HT-29 (cell line): ENCODE measurements around the gene ZP3. TPM values are rescaled to one million over a fixed set of nuclear protein-coding genes. Genes with fewer than 3 reads are reported as not detected.
"Not testable (repeated sequence)": the region's sequence is repeated elsewhere in the genome, so short reads cannot be mapped to it uniquely, and the experiment has no call there.

Source experiments
- DNase-seq: peaks from one replicate; pipeline ENCODE4 v3.0.0-alpha.2; 2015; ENCODE audit warnings: low spot score
- total RNA-seq: library from RNA; depleted of rRNA; stranded (reverse); fragments of >200 nt; shearing (Covaris generic); gene quantifications from 2 replicates; pipeline ENCODE4 v1.2.3, GENCODE V29; 2014; rRNA removed

ZP3 gene
- total RNA-seq, 1 experiment from 2014 or later = 16.4 TPM

DNA sequence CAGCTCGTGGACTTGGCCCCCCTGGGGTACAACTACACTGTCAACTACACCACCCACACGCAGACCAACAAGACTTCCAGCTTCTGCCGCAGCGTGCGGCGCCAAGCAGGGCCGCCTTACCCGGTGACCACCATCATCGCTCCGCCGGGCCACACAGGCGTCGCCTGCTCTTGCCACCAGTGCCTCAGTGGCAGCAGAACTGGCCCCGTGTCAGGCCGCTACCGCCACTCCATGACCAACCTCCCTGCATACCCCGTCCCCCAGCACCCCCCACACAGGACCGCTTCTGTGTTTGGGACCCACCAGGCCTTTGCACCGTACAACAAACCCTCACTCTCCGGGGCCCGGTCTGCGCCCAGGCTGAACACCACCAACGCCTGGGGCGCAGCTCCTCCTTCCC is 57.9 kb downstream of the ZP3 start:
- not testable (repeated sequence) for DNase-seq

DNA sequence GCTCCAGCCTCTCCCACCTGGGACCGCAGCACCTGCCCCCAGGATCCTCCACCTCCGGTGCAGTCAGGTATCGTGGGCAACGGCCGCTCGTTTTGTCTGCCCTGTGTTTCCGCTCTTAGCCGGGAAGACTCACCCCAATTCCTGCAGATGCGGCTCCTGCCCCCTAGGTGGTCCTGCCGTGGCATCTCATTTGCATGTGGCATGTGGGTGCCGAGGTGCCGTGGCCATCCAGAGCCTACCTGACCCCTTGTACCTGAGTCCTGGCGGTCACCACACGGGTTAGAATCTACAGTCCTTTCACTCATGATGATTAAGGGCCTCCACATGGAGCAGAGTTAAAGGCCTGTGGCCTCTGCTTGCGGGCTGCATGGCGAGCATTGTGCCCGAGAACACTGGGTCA is 58.3 kb downstream of the ZP3 start:
- DNase-seq = not testable (repeated sequence)

GRCh38 chr7:76484456-76484855 is 59.7 kb downstream of the ZP3 start:
- not testable (repeated sequence) for DNase-seq

DNA sequence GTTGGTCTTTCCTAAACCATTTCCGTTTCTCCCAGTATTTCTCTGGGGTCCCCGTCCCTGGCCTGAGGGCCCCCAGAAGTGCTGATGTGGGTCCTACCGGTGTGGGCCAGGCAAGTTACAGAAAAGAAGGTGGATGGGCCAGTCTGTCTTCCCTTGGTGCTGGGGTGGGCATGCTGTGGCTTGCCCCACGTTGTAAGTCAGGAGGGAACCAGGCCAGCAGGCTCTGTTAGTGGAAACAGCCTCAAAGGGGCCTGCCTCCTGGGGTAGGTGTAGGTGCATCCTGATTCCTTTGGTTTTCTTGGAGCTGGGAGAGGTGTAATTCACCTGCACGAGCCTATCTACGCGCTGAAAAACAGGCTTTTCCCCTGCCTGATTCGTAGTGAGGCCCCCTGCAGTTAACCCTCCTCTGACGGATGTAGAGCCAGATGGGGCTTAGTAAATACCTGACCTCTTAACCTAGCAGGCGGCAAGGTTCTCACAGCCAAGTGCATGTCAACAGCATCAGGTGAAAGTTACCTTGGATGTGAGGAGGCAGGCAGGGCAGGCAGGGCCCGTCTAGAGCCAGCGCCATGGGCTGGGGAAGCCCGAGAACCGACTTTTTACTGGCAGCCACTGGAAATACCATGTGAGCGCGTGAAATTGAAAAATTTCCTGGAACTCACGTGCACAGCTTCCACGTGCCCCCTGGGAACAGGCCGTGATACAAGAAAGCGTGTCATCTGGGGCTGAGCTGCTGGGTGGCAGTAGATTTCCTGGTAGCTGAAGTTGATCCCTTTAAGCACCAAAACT is 61.3 kb downstream of the ZP3 start:
- DNase-seq = not testable (repeated sequence)

GRCh38 chr7:76486618-76487017 is 61.9 kb downstream of the ZP3 start:
- DNase-seq = not testable (repeated sequence)

DNA sequence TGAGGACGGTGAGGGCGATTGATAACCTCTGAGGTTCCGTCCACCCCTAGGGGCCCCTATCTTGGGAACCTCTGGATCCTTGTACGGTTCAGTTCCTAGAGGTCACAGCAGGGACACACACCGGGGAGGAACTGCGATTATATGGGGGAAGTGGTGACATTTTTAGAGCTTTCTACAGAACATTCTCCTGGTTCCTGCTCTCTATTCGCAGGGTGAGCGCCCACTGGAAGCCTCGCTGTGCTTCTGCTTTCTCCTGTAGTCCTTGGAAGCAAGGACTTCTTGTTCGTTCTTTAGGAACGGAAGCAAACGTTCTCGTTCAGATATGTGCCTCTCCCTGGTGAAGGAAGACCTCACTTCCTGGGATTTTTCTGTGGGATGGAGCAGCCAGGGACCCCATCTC is 63.2 kb downstream of the ZP3 start:
- DNase-seq = not testable (repeated sequence)

Other genes with a start within 250 kb of the ZP3 start
- 0.05 TPM in 1 of 2 replicates, not detected in the other for gene SRRM3, start 223.1 kb upstream of the ZP3 start, total RNA-seq
- 116 and 134 TPM in 2 replicates for gene HSPB1, start 122.3 kb upstream of the ZP3 start, total RNA-seq
- gene YWHAG, start 66.0 kb upstream of the ZP3 start, total RNA-seq = 83.2 and 84.6 TPM in 2 replicates
- gene SSC4D, start 15.3 kb upstream of the ZP3 start, total RNA-seq = 2.2 and 2.9 TPM in 2 replicates
- 21.2 and 35.9 TPM in 2 replicates for gene DTX2, start 36.8 kb downstream of the ZP3 start, total RNA-seq
- 96.8 and 102 TPM in 2 replicates for gene UPK3B, start 85.6 kb downstream of the ZP3 start, total RNA-seq
- gene SPDYE16, start 118.3 kb downstream of the ZP3 start, total RNA-seq = 0.15 and 0.63 TPM in 2 replicates
- 7.6 and 9.9 TPM in 2 replicates for gene POMZP3, start 202.3 kb downstream of the ZP3 start, total RNA-seq